Immature natural killer cell (primary cell): ENCODE measurements around the gene NES. TPM values are rescaled to one million over a fixed set of nuclear protein-coding genes. Genes with fewer than 3 reads are reported as not detected.

Experiments
- DNase-seq, 3 donors: peaks; one replicate each; pipeline ENCODE4 v3.0.0; 2022; ENCODE audit warnings: mixed read lengths in 1 of 3
- H3K27ac Mint-ChIP-seq, 6 donors: one replicate each; pipeline ENCODE4 v1.8.0; 2020; ENCODE audit warnings: mixed read lengths in 6 of 6, mild to moderate bottlenecking in 5 of 6, inconsistent platforms in 4 of 6, moderate library complexity in 3 of 6
- H3K27me3 Mint-ChIP-seq, 3 donors: one replicate each; pipeline ENCODE4 v1.8.0; 2020 to 2021; ENCODE audit warnings: low read depth in 3 of 3, mild to moderate bottlenecking in 3 of 3, mixed read lengths in 3 of 3, moderate library complexity in 3 of 3, inconsistent platforms in 1 of 3
- H3K36me3 Mint-ChIP-seq, 3 donors: one replicate each; pipeline ENCODE4 v1.8.0; 2020; ENCODE audit warnings: mixed read lengths in 3 of 3, inconsistent platforms in 2 of 3, mild to moderate bottlenecking in 2 of 3
- H3K4me1 Mint-ChIP-seq, 2 donors: one replicate each; pipeline ENCODE4 v1.8.0; 2020; ENCODE audit warnings: inconsistent platforms in 2 of 2, mild to moderate bottlenecking in 2 of 2, mixed read lengths in 2 of 2, moderate library complexity in 1 of 2
- H3K4me3 Mint-ChIP-seq, 5 donors: one replicate each; pipeline ENCODE4 v1.8.0; 2020; ENCODE audit warnings: mild to moderate bottlenecking in 5 of 5, mixed read lengths in 5 of 5, inconsistent platforms in 3 of 5, moderate library complexity in 3 of 5
- H3K9me3 Mint-ChIP-seq, 6 donors: one replicate each; pipeline ENCODE4 v1.8.0; 2020; ENCODE audit warnings: mild to moderate bottlenecking in 6 of 6, mixed read lengths in 6 of 6, inconsistent platforms in 4 of 6, moderate library complexity in 3 of 6
- polyA plus RNA-seq, 3 donors: library from polyadenylated mRNA; unstranded; fragments of 300-500 nt; fragmentation: Illumina TruSeq; gene quantifications; one replicate each; pipeline ENCODE4 v1.2.3, GENCODE V29; 2021

The NES gene
- polyA plus RNA-seq, 3 donors from 2014 or later: not detected

DNA sequence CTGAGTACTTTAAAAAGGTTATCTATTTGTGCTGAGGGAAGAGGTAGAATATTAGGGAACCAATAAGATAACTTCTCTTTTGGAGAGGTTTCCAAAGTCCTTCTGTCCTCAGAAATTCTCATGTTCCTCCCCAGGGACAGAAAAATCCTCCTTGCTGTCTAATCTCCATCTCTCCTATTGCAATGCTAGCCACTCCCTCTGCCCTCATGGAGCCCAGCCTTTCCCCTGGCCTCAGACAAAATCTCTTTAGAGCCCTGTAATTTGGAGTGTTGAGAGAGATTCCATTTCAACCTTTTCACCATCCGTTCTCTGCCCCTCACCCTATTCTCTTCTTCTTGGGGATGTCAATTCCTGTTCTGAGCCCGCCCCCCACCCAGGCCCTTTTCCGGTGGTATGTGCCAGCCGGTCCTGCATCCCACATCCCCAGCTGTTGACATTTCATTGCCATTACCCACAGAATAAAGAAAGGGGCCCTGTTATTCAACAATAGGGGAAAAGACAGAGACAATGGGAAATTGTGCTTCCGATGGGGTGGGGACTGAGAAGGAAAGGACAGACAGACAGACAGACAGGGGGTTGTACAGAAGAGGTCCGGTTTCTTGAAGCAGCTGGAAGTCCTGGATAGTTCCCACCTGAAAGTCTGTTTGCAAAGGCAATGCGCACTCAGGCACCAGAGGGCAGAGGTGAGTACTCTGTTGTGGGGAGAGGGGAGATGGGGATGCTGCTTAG, 58.2 kb downstream of the NES start, which contains the start of gene HAPLN2:
HAPLN2 (plus strand) TSS at position 563 of the 729 bp plus-strand sequence. CDS start 4,076 bp downstream, outside the sequence.
- Mint-ChIP-seq H3K4me1 (no peaks in the 10 kb centered on the region), H3K27me3 (peaks cover 13 to 25% (median 21%) of the 10 kb centered on the region in 3 donors), H3K36me3 (no peaks in the 10 kb centered on the region), H3K4me3 (no peak within 1 kb of the TSS), H3K9me3 (no peaks in the 10 kb centered on the region), H3K27ac (no peak within 1 kb of the TSS)
- no peak for DNase-seq

Other genes starting within 250 kb of the NES start
- 10 to 100 TPM in 1 of 3 donors, 1 to 10 TPM in 2; 5.0 to 22.8 (median 6.0) TPM for gene MEF2D, start 176.6 kb downstream of the NES start, polyA plus RNA-seq
- not detected for gene IQGAP3, start 104.8 kb downstream of the NES start, polyA plus RNA-seq
- gene TTC24, start 97.7 kb downstream of the NES start, polyA plus RNA-seq: 1 to 10 TPM in 1 of 3 donors, under 1 TPM in 2; 0.40 to 1.1 (median 0.72) TPM
- 100 to 1,000 TPM; 141 to 239 (median 202) TPM for gene NAXE, start 85.6 kb downstream of the NES start, polyA plus RNA-seq
- gene GPATCH4, start 75.9 kb downstream of the NES start, polyA plus RNA-seq: 10 to 100 TPM in 2 of 3 donors, 1 to 10 TPM in 1; 7.7 to 42.2 (median 15.9) TPM
- gene HAPLN2, start 58.0 kb downstream of the NES start, polyA plus RNA-seq: not detected
- under 1 TPM in 1 of 3 donors, not detected in 2; 0.35 TPM for gene BCAN, start 35.3 kb downstream of the NES start, polyA plus RNA-seq
- not detected for gene CRABP2, start 28.2 kb upstream of the NES start, polyA plus RNA-seq
- 1 to 10 TPM; 4.1 to 6.3 (median 4.4) TPM for gene METTL25B, start 51.1 kb upstream of the NES start, polyA plus RNA-seq
- 10 to 100 TPM in 2 of 3 donors, 1 to 10 TPM in 1; 9.3 to 34.1 (median 15.8) TPM for gene ISG20L2, start 51.4 kb upstream of the NES start, polyA plus RNA-seq
- gene MRPL24, start 63.7 kb upstream of the NES start, polyA plus RNA-seq: 100 to 1,000 TPM in 1 of 3 donors, 10 to 100 TPM in 2; 75.4 to 126 (median 88.2) TPM
- gene HDGF, start 74.3 kb upstream of the NES start, polyA plus RNA-seq: 10 to 100 TPM; 27.5 to 35.4 (median 32.4) TPM
- gene PRCC, start 90.1 kb upstream of the NES start, polyA plus RNA-seq: 10 to 100 TPM; 25.9 to 55.6 (median 32.8) TPM
- 100 to 1,000 TPM in 1 of 3 donors, 10 to 100 TPM in 2; 76.4 to 139 (median 84.1) TPM for gene SH2D2A, start 139.4 kb upstream of the NES start, polyA plus RNA-seq
- gene INSRR, start 181.7 kb upstream of the NES start, polyA plus RNA-seq: not detected
- gene NTRK1, start 183.5 kb upstream of the NES start, polyA plus RNA-seq: under 1 TPM in 1 of 3 donors, not detected in 2; 0.71 TPM
- gene PEAR1, start 216.3 kb upstream of the NES start, polyA plus RNA-seq: under 1 TPM in 1 of 3 donors, not detected in 2; 0.28 TPM
- gene LRRC71, start 243.2 kb upstream of the NES start, polyA plus RNA-seq: not detected